Activated naive CD4-positive, alpha-beta T cell treated with anti-CD3 and anti-CD28 coated beads, Interleukin-2, amount 50 U/mL, for 72 hours (primary cell): Measurements from ENCODE around the gene ZBTB44. TPM values are rescaled to one million over a fixed set of nuclear protein-coding genes. Genes with fewer than 3 reads are reported as not detected.
A peak's percentile ranks its signal among the peaks of the same experiment; 100 is the strongest.
"Not testable (repeated sequence)": the region's sequence is repeated elsewhere in the genome, so short reads cannot be mapped to it uniquely, and the experiment has no call there.

Experiments
- ATAC-seq, 2 donors: fragments of 150-1000 bp; cut with Tn5 transposase; 2 replicates each; pipeline ENCODE4 v1.10.0; 2021; ENCODE audit warnings: mild to moderate bottlenecking in 2 of 2, moderate library complexity in 2 of 2
- DNase-seq, 2 donors: peaks; one replicate each; pipeline ENCODE4 v3.0.0; 2021 to 2022; ENCODE audit warnings: low spot score in 2 of 2
- H3K27ac Mint-ChIP-seq, 2 donors: one replicate each; pipeline ENCODE4 v1.8.0; 2022; ENCODE audit warnings: mild to moderate bottlenecking in 2 of 2, mixed read lengths in 2 of 2
- H3K36me3 Mint-ChIP-seq, 2 donors: one replicate each; pipeline ENCODE4 v1.8.0; 2022; ENCODE audit warnings: mixed read lengths in 2 of 2
- H3K9me3 Mint-ChIP-seq, 2 donors: one replicate each; pipeline ENCODE4 v1.8.0; 2022; ENCODE audit warnings: mixed read lengths in 2 of 2
- total RNA-seq, 2 donors: library from RNA; stranded (reverse); gene quantifications; one replicate each; pipeline ENCODE4 v1.2.3, GENCODE V29; 2022

ZBTB44 gene
- total RNA-seq, 2 donors from 2014 or later, result 43.4 to 47.2 TPM

DNA sequence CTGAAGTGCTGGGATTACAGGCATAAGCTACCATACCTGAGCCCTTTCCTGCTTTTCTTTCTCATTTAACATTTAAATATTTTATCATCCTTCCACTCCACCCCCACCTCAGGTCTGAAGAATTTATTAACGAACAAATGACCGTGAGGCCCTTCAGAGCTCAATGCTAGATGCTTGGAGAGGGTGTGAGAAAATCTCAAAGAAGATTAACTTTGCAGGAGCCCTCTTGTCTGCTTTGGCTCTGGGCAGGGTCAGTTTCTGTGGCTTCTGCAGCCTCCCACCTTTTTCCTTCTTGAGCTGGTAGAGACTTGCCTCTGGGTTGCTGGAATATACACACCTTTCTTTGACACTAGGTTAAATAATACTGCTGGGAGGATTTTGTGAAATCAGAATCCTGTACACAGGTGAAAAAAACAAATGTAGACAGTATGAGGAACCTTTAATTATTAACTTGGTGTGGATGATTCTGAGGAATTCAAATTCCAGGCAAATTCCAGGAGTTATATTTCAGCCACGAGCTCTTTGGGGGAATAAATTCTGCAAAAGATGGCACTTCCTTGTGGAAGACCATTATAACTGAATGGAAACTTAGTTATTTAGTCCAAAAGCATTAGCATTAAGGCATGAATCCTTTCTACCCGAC lies 3.4 kb upstream of the ZBTB44 start:
- Mint-ChIP-seq H3K9me3 (peaks cover 4 to 5% of the 10 kb centered on the region in 2 donors), H3K27ac (no peak overlapping the region), H3K36me3 (peaks cover 6 to 15% of the 10 kb centered on the region in 2 donors)
- ATAC-seq (no peak), DNase-seq (no peak)

GRCh38 chr11:130315354-130315970 lies 745 bp upstream of the ZBTB44 start:
- H3K27ac Mint-ChIP-seq, result peak overlapping the region; percentile 95 to 98
- ATAC-seq (peak; percentile 45 to 78), DNase-seq (peak; percentile 58 to 81)
- H3K9me3 Mint-ChIP-seq, result no peaks in the 10 kb centered on the region
- H3K36me3 Mint-ChIP-seq, result peaks cover 6% of the 10 kb centered on the region in 2 donors

GRCh38 chr11:130314184-130314749 lies 450 bp downstream of the ZBTB44 start:
- Mint-ChIP-seq H3K36me3 (peaks cover 6% of the 10 kb centered on the region in 2 donors), H3K27ac (peak overlapping the region; percentile 95), H3K9me3 (no peaks in the 10 kb centered on the region)
- ATAC-seq (peak; percentile 56 to 73), DNase-seq (peak; percentile 72 to 77)

GRCh38 chr11:130313383-130314183 lies 1.1 kb downstream of the ZBTB44 start:
- no peak for DNase-seq
- peaks cover 6% of the 10 kb centered on the region in 2 donors for H3K36me3 Mint-ChIP-seq
- no peak for ATAC-seq
- H3K9me3 Mint-ChIP-seq, result no peaks in the 10 kb centered on the region
- peak overlapping the region; percentile 93 to 95 for H3K27ac Mint-ChIP-seq

- Mint-ChIP-seq H3K27ac (no peak overlapping the region), H3K9me3 (no peaks in the 10 kb centered on the region), H3K36me3 (peaks cover 11 to 18% of the 10 kb centered on the region in 2 donors)
- DNase-seq, result no peak
- no peak for ATAC-seq
Observed at GRCh38 chr11:130312046-130312445, 2.7 kb downstream of the ZBTB44 start.

DNA sequence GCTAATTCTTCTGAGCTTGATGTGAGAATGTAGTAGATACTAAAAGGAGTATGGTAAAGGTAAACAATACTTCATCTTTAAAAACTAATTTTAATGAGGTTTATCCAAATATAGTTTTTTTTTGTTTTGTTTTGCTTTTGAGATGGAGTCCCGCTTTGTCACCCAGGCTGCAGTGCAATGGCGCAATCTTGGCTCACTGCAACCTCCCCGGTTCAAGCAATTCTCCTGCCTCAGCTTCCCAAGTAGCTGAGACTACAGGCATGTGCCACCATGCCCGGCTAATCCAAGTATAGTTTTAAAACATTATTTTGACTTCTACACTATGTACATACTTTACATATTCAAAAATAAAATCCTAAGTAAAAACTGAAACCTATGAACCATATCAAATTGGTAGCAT lies 4.1 kb downstream of the ZBTB44 start:
- Mint-ChIP-seq H3K9me3 (peaks cover 0 to 1% of the 10 kb centered on the region in 2 donors), H3K36me3 (peaks cover 18 to 32% of the 10 kb centered on the region in 2 donors), H3K27ac (no peak overlapping the region)
- DNase-seq (no peak), ATAC-seq (no peak)

DNA sequence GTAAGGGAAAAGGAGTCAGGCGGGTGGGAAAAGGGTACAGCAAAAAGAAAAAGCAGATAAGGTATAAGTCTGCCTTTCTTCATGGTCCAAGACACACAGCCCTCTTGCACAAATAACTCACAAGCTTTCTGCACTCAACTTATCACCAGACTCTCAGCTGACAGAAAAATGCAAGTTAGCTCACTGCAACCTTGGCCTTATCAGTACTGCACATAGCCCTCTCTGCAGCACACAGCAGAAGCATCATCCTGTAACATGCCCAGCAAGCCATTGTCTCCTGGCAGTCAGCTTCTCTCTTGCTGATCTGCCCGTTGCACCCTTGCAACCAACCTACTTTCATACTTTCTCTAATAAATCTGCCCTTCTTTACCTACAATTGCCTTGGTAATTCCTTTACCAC lies 5.8 kb downstream of the ZBTB44 start:
- DNase-seq, result no peak
- H3K27ac Mint-ChIP-seq, result no peak overlapping the region
- H3K36me3 Mint-ChIP-seq, result peaks cover 25 to 43% of the 10 kb centered on the region in 2 donors
- peaks cover 0 to 12% of the 10 kb centered on the region in 2 donors for H3K9me3 Mint-ChIP-seq
- no peak for ATAC-seq

- ATAC-seq, result no peak
- Mint-ChIP-seq H3K36me3 (peaks cover 19 to 38% of the 10 kb centered on the region in 2 donors), H3K9me3 (peaks cover 0 to 12% of the 10 kb centered on the region in 2 donors), H3K27ac (no peak overlapping the region)
- DNase-seq, result no peak
Observed at GRCh38 chr11:130308059-130308458, 6.7 kb downstream of the ZBTB44 start.

DNA sequence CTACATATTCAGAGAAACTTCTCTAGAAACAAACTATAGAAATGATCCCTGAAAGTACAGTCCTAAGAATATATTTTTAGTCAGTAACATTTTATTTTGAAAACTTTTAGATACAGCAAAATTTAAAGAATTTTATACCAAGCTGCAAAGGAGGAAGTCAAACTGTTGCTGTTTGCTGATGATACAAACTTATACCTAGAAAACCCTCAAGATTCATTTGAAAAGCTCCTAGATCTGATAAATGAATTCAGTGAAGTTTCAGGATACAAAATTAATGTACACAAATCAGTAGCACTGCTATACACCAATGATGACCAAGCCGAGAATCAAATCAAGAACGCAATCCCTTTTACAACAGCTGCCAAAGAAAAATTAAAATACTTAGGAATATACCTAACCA lies 10.1 kb downstream of the ZBTB44 start:
- Mint-ChIP-seq H3K27ac (no peak overlapping the region), H3K36me3 (peaks cover 23 to 57% of the 10 kb centered on the region in 2 donors)
- ATAC-seq, result no peak

GRCh38 chr11:130301002-130301401 lies 13.7 kb downstream of the ZBTB44 start:
- H3K9me3 Mint-ChIP-seq, result peaks cover 0 to 17% of the 10 kb centered on the region in 2 donors
- H3K27ac Mint-ChIP-seq, result no peak overlapping the region
- H3K36me3 Mint-ChIP-seq, result peaks cover 12 to 41% of the 10 kb centered on the region in 2 donors
- DNase-seq (no peak), ATAC-seq (no peak)

More for the DNA sequence above, 10.1 kb downstream of the ZBTB44 start:
- no peak for DNase-seq
- peaks cover 0 to 17% of the 10 kb centered on the region in 2 donors for H3K9me3 Mint-ChIP-seq

GRCh38 chr11:130300567-130300966 lies 14.2 kb downstream of the ZBTB44 start:
- DNase-seq (no peak), ATAC-seq (no peak)
- peaks cover 11 to 36% of the 10 kb centered on the region in 2 donors for H3K36me3 Mint-ChIP-seq
- peaks cover 0 to 15% of the 10 kb centered on the region in 2 donors for H3K9me3 Mint-ChIP-seq
- H3K27ac Mint-ChIP-seq, result peak overlapping the region in 1 of 2 donors; percentile 0

GRCh38 chr11:130299978-130300377 lies 14.7 kb downstream of the ZBTB44 start:
- H3K36me3 Mint-ChIP-seq, result peaks cover 7 to 30% of the 10 kb centered on the region in 2 donors
- ATAC-seq, result no peak
- H3K9me3 Mint-ChIP-seq, result peaks cover 0 to 10% of the 10 kb centered on the region in 2 donors
- peak overlapping the region in 1 of 2 donors; percentile 0 for H3K27ac Mint-ChIP-seq
- DNase-seq, result no peak

- no peaks in the 10 kb centered on the region for H3K9me3 Mint-ChIP-seq
- no peak overlapping the region for H3K27ac Mint-ChIP-seq
- DNase-seq (no peak), ATAC-seq (no peak)
- H3K36me3 Mint-ChIP-seq, result peaks cover 7 to 13% of the 10 kb centered on the region in 2 donors
Observed at GRCh38 chr11:130295657-130296056, 19.1 kb downstream of the ZBTB44 start.

DNA sequence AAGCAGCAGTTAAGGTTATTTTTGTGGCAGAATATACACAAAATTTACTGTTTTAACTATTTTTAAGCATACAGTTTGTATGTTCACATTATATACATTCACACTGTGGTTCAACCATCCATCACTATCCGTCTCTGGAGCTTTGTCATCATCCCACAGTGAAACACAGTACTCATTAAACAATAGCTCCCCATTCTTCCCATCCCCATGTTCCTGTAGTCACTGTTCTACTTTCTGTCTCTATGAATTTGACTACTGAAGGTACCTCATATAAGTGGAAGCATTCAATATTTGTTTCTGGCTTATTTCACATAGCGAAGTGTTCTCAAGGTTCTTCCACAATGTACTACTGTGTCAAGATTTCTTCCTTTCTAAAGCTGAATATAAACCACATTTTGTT lies 32.6 kb downstream of the ZBTB44 start:
- peaks cover 23 to 41% of the 10 kb centered on the region in 2 donors for H3K36me3 Mint-ChIP-seq

GRCh38 chr11:130281341-130281740 lies 33.4 kb downstream of the ZBTB44 start:
- not testable (repeated sequence) for DNase-seq, ATAC-seq, H3K27ac Mint-ChIP-seq
- Mint-ChIP-seq H3K36me3 (peaks cover 22 to 41% of the 10 kb centered on the region in 2 donors), H3K9me3 (peaks cover 10 to 13% of the 10 kb centered on the region in 2 donors)

More for the DNA sequence above, 32.6 kb downstream of the ZBTB44 start:
- ATAC-seq (no peak), DNase-seq (no peak)
- Mint-ChIP-seq H3K27ac (no peak overlapping the region), H3K9me3 (peaks cover 10 to 13% of the 10 kb centered on the region in 2 donors)

DNA sequence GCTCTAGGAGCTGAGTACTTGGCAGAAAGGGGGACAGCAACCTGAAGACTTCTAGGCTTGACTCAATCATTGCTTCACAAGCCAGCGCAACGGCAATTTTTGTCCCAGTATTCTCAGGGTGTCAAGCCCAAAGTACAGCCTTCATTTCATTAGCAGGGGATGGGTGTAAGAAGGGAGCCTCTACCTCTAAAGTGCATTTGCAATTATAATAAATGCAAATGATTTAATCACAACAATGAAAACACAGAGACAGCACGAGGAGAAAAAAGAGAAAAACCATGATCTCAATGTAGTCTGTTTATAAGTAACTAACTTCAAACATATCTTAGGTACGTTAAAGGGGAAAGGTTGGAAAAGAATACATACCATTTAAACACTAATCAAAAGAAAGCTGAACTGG lies 34.7 kb downstream of the ZBTB44 start:
- Mint-ChIP-seq H3K27ac (no peak overlapping the region), H3K36me3 (peaks cover 18 to 33% of the 10 kb centered on the region in 2 donors), H3K9me3 (peaks cover 10 to 13% of the 10 kb centered on the region in 2 donors)
- DNase-seq (no peak), ATAC-seq (no peak)
